Body of pancreas (tissue), 4 donors: Measurements from ENCODE around the gene MAP4K2. TPM values are rescaled to one million over a fixed set of nuclear protein-coding genes. Genes with fewer than 3 reads are reported as not detected.

ENCODE experiments used
- ATAC-seq: fragments of 150-250 bp; one replicate; pipeline ENCODE4 v1.9.1; 2016
- DNase-seq, 4 donors: peaks; one replicate each; pipeline ENCODE4 v3.0.0-alpha.2; 2019
- H3K27ac ChIP-seq, 4 donors: fragments of 200-600 bp; sonication (generic); 1 replicate in 3 of 4; 2 replicates in 1 of 4; pipeline versions ENCODE4 v1.5.1 to v1.6.1; 2016 to 2019; ENCODE audit warnings: mild to moderate bottlenecking in 1 of 4, mixed read lengths in 1 of 4, moderate library complexity in 1 of 4
- H3K27me3 ChIP-seq, 2 donors: fragments of 200-600 bp; sonication (generic); one replicate each; pipeline ENCODE4 v1.6.0; 2016; ENCODE audit warnings: mild to moderate bottlenecking in 1 of 2
- H3K36me3 ChIP-seq, 2 donors: fragments of 200-600 bp; sonication (generic); replicated peaks in 1 of 2; 2 replicates each; pipeline ENCODE4 v1.5.1; 2016; ENCODE audit warnings: low read depth in 2 of 2; ENCODE audit not compliant: insufficient read depth in 1 of 2
- H3K4me1 ChIP-seq: fragments of 200-600 bp; sonication (generic); one replicate; pipeline ENCODE4 v1.6.0; 2016
- H3K4me3 ChIP-seq, 2 donors: fragments of 200-600 bp; sonication (generic); 1 replicate in 1 of 2; 2 replicates in 1 of 2; pipeline ENCODE4 v1.5.1; 2016 to 2019
- H3K9me3 ChIP-seq, 3 donors: fragments of 200-600 bp; sonication (generic); 1 replicate in 2 of 3; 2 replicates in 1 of 3; pipeline ENCODE4 v1.5.1; 2016
- POLR2A ChIP-seq, 3 donors: fragments of 450-650 bp; IDR thresholded peaks; one replicate each; pipeline ENCODE4 v1.6.1; 2016; ENCODE audit warnings: antibody characterized with exemption in 3 of 3, mild to moderate bottlenecking in 2 of 3
- WGBS, 2 donors: methylation state at CpG; one replicate each; pipeline ENCODE4 v1.1.5; 2017; 5-methylcytosine and 5-hydroxymethylcytosine counted together
- intact Hi-C: fragments of 100-400 bp; cut with DNase I; formaldehyde crosslinking; loops from one replicate; pipeline ENCODE4 v1.15.1; 2023
- total RNA-seq, 2 donors: library from RNA; depleted of rRNA; stranded (reverse); fragments of >200 nt; gene quantifications; one replicate each; pipeline ENCODE4 v1.1.0, GENCODE V29; 2016
- TF ChIP-seq, protein P1 (sequence below), 7 experiments: fragments of 450-650 bp in 4 of 7; fragments of 200-600 bp in 3 of 7; sonication (generic) in 3 of 7; IDR thresholded peaks; one replicate each; pipeline ENCODE4 v1.5.1; 2016 to 2019; ENCODE audit warnings: antibody characterized with exemption in 7 of 7

Gene MAP4K2
- total RNA-seq, 2 donors from 2014 or later, result 10.4 to 18.1 TPM

DNA sequence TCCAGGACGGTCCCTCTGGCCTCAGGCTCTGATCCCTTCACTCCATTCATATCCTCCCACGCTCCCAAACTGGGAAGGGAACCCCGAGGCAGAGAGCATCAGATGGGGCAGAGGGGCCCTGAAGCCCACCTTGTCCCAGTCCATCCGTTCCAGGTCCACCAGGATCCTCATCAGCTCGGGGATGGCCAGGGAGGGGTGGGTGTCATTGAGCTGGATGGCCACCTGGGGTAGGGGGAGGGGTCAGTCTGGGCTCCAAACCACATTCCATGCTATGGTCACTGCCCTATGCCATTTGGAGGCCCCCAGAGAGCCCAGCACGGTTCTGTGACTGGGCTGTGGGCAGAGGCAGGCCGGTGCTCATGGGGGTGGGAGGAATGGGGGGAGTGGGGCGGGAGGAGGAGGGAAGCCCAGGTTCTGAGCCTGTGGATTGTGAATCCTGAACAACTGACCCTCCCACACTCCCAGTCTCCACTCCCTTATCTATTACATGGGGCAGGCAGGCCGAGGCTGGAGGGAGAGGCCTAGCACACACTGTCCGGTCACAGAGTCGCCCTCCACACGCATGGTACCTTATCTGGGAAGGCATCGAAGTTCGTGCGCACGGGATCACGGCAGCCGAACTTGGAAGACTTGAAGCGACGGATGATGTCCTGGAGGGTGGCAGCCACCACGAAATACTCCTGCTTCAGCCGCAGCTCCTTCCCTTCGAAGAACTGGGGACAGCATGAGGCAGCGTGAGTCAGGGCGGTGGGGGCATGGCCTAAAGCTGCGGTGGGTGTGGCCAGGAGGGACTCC, 48.7 kb downstream of the MAP4K2 start:
- Histone ChIP-seq H3K27me3 (no peaks in the 10 kb centered on the region), H3K4me3 (no peak overlapping the region), H3K4me1 (no peaks in the 10 kb centered on the region), H3K36me3 (no peaks in the 10 kb centered on the region), H3K27ac (no peak overlapping the region), H3K9me3 (no peaks in the 10 kb centered on the region)
- DNase-seq (peak in 1 of 4 donors; percentile 11), ATAC-seq (no peak)
- WGBS, 2 donors, result 87 to 91% methylated on average over 13 to 25 of the region's 26 CpGs
- intact Hi-C loops, result no loop called here
- no peak for TF ChIP-seq POLR2A (IDR thresholded peaks at IDR 0.05)
- TF ChIP-seq, protein P1, sequence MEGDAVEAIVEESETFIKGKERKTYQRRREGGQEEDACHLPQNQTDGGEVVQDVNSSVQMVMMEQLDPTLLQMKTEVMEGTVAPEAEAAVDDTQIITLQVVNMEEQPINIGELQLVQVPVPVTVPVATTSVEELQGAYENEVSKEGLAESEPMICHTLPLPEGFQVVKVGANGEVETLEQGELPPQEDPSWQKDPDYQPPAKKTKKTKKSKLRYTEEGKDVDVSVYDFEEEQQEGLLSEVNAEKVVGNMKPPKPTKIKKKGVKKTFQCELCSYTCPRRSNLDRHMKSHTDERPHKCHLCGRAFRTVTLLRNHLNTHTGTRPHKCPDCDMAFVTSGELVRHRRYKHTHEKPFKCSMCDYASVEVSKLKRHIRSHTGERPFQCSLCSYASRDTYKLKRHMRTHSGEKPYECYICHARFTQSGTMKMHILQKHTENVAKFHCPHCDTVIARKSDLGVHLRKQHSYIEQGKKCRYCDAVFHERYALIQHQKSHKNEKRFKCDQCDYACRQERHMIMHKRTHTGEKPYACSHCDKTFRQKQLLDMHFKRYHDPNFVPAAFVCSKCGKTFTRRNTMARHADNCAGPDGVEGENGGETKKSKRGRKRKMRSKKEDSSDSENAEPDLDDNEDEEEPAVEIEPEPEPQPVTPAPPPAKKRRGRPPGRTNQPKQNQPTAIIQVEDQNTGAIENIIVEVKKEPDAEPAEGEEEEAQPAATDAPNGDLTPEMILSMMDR (IDR thresholded peaks at IDR 0.05), result no peak

DNA sequence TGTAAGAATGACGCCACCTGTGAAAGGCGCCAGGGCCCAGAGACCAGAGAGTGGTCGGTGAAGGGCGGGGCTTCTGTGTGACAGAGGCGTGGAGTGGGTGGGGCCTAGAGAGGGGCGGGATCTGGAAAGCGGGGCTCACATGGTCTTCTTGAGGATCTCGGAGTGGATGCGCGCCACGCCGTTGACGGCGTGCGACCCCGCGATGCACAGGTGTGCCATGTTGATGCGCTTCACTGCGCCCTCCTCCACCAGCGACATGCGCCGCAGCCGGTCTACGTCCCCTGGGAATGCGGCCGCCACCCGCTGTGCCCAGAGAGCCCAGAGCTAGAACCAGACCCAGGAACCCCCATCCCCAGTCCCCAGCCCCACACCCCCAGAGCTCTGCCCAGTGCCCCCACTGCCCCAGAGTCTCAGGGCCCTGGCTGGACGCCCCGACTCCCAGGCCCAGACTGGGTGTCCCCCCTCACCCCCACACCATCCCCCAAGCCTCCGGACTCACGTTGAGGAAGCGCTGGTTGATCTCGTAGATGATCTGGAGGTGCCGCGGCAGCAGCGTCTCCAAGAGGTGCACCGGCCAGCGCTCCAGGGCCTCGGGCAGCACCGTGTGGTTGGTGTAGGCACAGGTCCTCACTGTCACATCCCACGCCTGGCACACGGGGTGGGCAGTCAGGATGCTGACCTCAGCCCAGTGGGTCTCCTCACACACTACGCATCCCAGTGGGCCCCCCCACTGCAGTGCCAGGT, 49.5 kb downstream of the MAP4K2 start:
- peak in 1 of 4 donors; percentile 10 for DNase-seq

DNA sequence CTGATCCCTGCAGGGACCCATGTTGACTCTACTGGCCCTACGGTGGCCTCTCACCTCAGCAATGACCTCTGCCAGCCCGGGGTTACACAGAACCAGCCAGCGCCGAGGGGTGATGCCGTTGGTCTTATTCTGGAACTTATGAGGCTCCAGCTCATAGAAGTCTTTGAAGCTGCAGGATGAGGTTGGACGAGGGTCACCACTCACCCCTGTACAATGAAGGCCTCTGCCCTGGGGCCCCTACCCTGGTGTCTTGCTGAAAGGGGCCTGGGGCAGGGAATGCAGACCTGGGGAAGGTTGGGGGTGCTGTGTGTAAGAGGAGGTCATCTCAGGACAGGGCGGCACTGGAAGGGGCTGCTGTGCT, 50.0 kb downstream of the MAP4K2 start:
- Histone ChIP-seq H3K4me3 (no peak overlapping the region), H3K9me3 (no peaks in the 10 kb centered on the region), H3K27me3 (no peaks in the 10 kb centered on the region), H3K4me1 (no peaks in the 10 kb centered on the region), H3K27ac (no peak overlapping the region), H3K36me3 (no peaks in the 10 kb centered on the region)
- TF ChIP-seq POLR2A (IDR thresholded peaks at IDR 0.05), result no peak
- TF ChIP-seq, protein P1 (IDR thresholded peaks at IDR 0.05), result no peak
- WGBS, 2 donors, result 85 to 90% methylated on average over 5 to 7 of the region's 7 CpGs
- ATAC-seq, result no peak
- intact Hi-C loops, result no loop called here
- DNase-seq, result no peak

More for the DNA sequence above, 49.5 kb downstream of the MAP4K2 start:
- intact Hi-C loops, result no loop called here
- H3K4me1 ChIP-seq, result no peaks in the 10 kb centered on the region
- ATAC-seq, result no peak
- H3K27ac ChIP-seq, result no peak overlapping the region
- H3K36me3 ChIP-seq, result no peaks in the 10 kb centered on the region
- TF ChIP-seq POLR2A (IDR thresholded peaks at IDR 0.05), result no peak
- TF ChIP-seq, protein P1 (IDR thresholded peaks at IDR 0.05), result no peak
- 93 to 94% methylated on average over 29 to 32 of the region's 43 CpGs for WGBS, 2 donors
- no peak overlapping the region for H3K4me3 ChIP-seq
- no peaks in the 10 kb centered on the region for H3K27me3 ChIP-seq
- no peaks in the 10 kb centered on the region for H3K9me3 ChIP-seq

DNA sequence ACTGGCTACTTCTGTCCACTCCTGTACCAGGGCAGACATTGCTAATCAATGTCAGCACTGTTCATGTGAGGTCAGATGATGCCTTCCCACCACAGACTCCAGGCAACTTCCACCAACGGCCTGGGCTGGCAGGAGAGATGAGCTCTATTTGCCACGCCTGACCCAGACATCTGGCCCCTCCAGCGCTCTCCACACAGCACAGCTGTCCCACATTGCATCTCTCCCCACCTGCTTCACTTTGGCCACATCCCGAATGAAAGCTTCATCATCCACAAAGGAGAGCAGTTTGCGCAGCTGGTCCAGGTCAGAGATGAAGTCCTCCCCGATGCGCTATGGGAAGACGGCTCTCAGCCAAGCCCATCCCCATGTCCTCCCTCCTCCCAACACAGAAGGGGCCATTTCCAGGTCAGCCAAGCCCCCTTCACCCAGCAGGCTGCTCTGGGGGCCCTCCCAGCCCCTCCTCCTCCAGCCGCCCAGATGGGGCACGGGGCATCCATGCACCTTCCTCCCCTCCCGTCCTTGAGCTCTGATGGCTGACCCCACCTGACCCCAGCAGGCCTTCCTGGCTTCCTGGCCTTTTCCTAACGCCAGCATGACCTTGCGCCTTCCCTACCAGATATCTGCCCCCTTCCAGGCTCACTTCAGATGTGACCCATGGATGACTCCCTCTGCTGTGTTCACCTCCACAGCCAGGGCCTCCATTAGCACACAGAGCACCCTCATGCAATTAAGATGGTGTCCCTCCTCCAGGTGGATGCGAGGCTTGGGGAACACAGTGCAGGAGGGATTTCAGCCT, 50.6 kb downstream of the MAP4K2 start:
- DNase-seq (no peak), ATAC-seq (no peak)
- TF ChIP-seq, protein P1 (IDR thresholded peaks at IDR 0.05), result no peak
- TF ChIP-seq POLR2A (IDR thresholded peaks at IDR 0.05), result no peak
- no peak overlapping the region for H3K4me3 ChIP-seq
- no peak overlapping the region for H3K27ac ChIP-seq
- intact Hi-C loops, result no loop called here
- H3K9me3 ChIP-seq, result no peaks in the 10 kb centered on the region
- no peaks in the 10 kb centered on the region for H3K36me3 ChIP-seq
- no peaks in the 10 kb centered on the region for H3K27me3 ChIP-seq
- WGBS, 2 donors, result 85 to 89% methylated on average over 12 to 14 of the region's 14 CpGs
- no peaks in the 10 kb centered on the region for H3K4me1 ChIP-seq
